Measurements from ENCODE around the gene STK32C.

DNA sequence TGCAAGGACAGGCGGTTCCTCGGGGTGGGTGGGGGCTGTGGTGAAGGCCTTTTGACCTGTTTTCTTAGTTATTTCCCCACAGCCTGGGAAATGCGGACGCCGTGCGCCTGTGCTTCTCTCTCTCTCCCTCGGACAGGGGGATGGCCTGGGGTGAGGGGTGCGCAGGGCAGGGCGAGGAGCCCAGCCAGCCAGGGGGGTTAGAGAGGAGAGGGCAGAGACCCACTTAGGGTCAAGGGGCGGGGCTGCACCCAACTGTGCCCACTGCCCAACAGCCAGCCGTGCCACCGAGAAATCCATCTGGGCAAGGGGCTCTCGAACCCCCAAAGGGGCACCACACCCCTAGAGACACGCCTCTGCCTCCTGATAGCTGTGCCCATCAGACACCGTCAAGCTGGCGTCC is 67.2 kb downstream of the STK32C start:
- TF ChIP-seq FOXA1 (IDR thresholded peaks at IDR 0.05), result no peak
- TF ChIP-seq TARDBP (IDR thresholded peaks at IDR 0.05), result no peak
- no peak for TF ChIP-seq SUZ12 (IDR thresholded peaks at IDR 0.05)
- TF ChIP-seq NFRKB (IDR thresholded peaks at IDR 0.05), result no peak
- TF ChIP-seq ARNT (IDR thresholded peaks at IDR 0.05), result no peak
- no peak for TF ChIP-seq SP1 (IDR thresholded peaks at IDR 0.05)
- TF ChIP-seq BHLHE40 (IDR thresholded peaks at IDR 0.05; ENCODE audit: borderline replicate concordance), result no peak
- no peak for TF ChIP-seq ELF4 (IDR thresholded peaks at IDR 0.05)
- no peak for TF ChIP-seq ZNF384 (IDR thresholded peaks at IDR 0.05)
- TF ChIP-seq FOXM1 (IDR thresholded peaks at IDR 0.05; ENCODE audit: borderline replicate concordance), result no peak

All from HEK293T (cell line).